GM18505 (cell line): ENCODE data around the gene MMP24.

ENCODE experiments used
- ATAC-seq: cut with Tn5 transposase; IDR thresholded peaks from one replicate; pipeline ENCODE4 v1.9.1; 2021; ENCODE audit not compliant: unreplicated experiment
- POLR2A ChIP-seq: IDR thresholded peaks from 4 replicates; pipeline ENCODE4 v1.6.1; 2011; ENCODE audit warnings: borderline replicate concordance; ENCODE audit not compliant: insufficient read depth, insufficient read length; ENCODE audit errors: extremely low read depth

The MMP24 gene

DNA sequence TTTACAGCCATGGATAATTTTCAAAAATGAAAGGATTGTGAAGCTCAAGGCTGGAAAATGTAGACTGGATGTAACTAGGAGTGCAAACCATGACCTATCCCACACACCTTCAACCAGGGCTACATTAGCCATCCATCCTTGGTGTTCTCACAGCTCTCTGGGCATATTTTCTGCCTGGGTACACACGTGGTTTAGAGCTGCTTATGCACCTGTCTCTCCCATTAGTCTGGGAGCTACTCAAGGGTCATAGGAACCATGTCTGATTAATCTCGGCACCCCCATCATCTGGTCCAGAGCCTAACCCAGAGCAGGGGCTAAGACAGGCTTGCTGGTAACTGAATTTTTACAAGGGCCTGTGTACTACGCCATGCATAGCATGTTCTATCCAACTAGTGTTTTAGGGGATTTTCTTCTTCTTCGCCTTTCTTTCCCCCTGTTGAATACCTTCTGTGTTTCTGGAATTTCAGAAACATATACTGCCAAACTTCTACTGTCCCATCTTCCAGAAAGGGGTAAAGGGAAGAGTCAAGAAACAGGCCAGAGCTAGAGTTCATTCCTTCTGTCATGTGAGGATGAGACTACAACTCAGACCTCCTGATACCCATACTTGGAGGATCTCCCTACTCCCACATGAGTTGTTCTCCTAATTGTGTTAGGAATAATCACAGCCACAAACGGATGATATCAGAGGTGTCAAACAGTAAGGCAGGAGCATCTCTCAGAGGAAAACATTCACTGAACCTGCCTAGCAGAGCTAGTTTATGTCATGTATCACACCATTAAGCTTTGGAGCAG lies 91.1 kb downstream of the MMP24 start:
- no peak for ATAC-seq
- no peak for TF ChIP-seq POLR2A

DNA sequence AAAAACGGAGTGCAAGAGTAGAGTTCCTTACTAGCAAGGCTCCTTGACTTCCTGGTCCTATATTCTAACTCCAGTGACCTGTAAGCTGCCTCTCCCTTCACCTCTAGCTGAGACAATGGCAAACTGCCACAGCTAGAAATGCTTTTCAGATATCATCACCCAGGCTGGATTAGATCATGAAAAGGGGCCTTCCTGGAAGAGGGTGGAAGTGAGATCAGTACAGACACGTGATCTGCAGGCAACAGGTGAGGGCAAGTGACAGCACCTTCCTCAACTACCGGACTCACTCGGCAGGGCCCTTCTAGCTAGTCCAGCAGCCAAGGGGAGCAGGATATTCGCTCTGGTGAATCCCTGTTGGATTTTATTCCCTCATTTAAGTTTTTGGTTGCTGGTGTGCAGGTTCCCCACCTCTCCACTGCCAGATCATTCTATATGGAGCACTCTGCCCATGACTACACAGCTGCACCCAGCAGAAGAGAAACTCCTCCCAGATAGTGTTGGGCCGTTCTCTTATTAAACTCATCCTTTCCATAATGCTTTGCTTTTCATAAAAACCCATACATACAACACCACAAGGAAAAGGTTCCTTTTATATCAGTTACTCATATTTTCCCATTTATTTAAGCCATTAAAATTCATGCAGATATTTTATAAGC lies 92.1 kb downstream of the MMP24 start:
- no peak for TF ChIP-seq POLR2A
- no peak for ATAC-seq

DNA sequence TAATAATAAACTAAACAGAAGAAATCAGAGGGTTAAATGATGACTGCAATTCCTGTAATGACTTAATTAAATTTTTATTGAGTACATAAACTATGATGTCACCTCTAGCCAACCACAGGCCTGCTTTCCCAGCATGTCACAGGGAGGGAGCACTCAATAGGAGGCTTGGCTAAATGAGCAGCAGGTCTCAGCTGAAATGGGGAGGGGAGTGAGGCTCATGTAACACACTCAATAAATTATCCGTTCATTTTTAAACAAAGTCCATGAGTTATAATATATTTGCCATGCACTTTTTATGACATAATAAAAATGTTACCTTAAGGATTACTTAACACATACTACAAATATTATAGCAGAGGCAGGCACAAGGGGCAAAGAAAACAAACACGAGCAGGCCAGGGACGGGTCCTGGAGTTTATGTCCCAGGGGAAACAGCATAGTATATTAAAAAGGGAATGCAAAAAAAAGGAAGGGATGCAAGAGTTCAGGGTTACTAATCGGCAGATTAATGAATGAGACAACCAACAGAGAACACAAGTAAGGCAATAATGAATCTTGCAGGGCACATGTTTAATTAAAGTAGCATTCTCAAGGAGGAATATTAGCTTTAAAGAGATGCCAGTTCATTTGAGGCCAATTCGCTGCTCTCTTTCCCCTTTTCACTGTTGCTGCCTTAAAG lies 92.8 kb downstream of the MMP24 start:
- ATAC-seq: no peak
- no peak for TF ChIP-seq POLR2A

DNA sequence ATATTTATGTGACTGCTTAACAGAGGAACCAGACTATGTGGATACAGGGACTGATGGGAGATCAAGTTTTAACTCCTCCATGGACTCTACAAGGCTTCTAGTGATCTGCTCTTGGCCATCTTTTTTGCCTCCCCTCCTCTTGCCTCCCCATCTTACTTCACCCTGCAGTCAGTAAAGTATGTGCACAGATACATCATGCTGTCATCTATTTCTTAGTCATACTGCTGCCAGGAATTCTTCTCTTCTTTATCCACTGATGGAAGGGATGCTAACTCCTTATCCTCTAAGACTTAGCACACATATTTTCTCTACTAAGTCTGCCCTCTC lies 93.3 kb downstream of the MMP24 start:
- TF ChIP-seq POLR2A: no peak
- no peak for ATAC-seq

DNA sequence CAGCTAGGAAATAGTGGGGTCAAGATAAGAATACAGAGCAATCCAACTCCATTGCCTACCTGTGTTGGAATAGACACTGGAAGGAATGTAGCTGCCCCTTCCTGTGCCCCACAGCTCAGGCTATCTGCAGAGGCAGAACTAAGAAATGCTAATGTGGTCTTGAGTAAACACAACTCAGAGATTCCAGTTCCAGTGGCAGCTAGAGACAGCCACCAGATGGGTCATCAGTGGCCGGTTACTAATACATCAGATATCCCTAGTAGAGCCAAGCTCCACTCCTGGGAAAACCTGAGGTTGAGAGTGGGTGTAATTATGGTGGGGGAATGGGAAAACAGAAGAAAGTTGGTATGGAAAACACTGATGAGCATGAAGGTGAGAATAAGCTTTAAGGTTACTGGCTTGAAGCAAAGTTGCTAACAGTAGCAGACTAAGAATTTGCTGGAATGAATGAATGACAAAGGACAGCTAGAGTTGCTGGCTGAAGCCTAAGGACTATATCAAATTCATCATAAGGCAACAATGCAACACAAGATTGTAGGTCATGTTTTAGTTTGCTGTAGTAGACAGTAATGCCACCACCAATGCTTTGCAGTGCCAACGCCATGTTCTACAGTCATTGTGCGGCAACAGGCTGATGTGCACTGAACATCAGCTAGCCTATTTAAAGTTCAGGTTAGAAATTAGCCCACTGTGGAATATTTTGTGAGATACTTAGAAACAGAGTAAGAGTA lies 94.1 kb downstream of the MMP24 start:
- no peak for ATAC-seq
- TF ChIP-seq POLR2A: no peak

DNA sequence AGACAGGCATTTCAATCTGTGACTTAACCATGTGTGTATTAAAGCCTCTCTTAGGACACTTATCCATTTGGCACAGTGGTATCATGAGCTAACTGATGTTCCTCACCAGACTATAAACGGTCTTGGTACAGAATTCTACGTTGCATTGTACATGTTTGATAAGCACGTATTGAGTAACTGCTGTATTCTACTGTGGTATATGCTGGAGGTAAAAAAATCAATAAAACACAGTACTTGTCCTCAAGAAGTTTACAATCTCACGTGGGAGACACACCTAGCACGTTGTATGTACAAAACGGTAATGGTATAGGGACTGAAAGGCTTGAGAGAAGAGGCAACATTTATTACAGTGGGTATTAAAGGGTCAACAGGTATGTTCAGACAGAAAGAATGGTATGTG lies 98.9 kb downstream of the MMP24 start:
- TF ChIP-seq POLR2A: no peak
- ATAC-seq: no peak

DNA sequence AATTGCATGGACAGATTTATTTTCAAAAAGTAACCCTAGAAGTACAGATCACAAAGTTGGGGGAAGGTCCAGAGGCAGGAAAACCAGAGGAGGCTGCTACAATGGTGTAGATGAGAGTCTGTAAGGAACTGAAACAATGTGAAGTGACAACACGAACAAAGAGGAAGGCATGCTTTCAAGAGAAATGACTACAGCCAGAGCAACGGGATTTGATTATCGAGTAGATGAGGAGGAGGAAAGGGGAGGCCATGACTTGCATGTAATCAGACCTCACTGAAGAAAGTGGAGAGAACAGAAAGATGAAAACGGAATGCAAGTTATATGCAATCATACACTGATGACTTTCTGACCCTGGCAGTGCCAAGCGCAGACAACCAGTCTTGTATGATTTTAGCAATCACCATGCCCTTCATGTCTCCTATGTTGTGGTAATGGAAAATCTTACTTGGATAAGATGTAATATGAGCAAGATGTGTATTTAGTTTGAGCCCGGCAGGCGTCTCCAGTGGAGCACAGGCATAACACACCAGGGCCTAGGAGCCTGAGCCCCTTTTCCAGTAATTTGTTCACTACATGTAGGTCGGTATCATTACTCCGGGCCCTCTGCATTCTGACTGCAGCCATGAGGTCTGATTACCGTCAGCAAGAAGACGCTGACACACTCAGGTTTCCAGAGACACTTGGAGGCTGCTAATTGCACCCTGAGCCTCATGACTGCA lies 99.7 kb downstream of the MMP24 start:
- no peak for ATAC-seq
- no peak for TF ChIP-seq POLR2A
